H9 (cell line): ENCODE data around the gene PLCL1. TPM values are rescaled to one million over a fixed set of nuclear protein-coding genes. Genes with fewer than 3 reads are reported as not detected.

Experiments
- DNase-seq: peaks from one replicate; pipeline ENCODE4 v3.0.0-alpha.2; 2017
- H2AFZ ChIP-seq: one replicate; pipeline ENCODE4 v1.6.1; 2013; ENCODE audit warnings: mild to moderate bottlenecking, low read length, control low read depth, moderate library complexity
- H2AK5ac ChIP-seq: 2 replicates; pipeline ENCODE4 v1.6.1; 2013; ENCODE audit warnings: low read length, control low read depth, mixed read lengths; ENCODE audit not compliant: insufficient read length
- H2BK120ac ChIP-seq: one replicate; pipeline ENCODE4 v1.6.1; 2013; ENCODE audit warnings: low read depth, mild to moderate bottlenecking, low read length, control low read depth, inconsistent platforms; ENCODE audit not compliant: poor library complexity, severe bottlenecking
- H2BK12ac ChIP-seq: 2 replicates; pipeline ENCODE4 v1.6.1; 2013; ENCODE audit warnings: low read length, control low read depth, mixed read lengths, low read depth; ENCODE audit not compliant: insufficient read length
- H2BK15ac ChIP-seq: 2 replicates; pipeline ENCODE4 v1.6.1; 2013; ENCODE audit warnings: low read depth, low read length, control low read depth
- H2BK20ac ChIP-seq: one replicate; pipeline ENCODE4 v1.6.1; 2013; ENCODE audit warnings: low read depth, mild to moderate bottlenecking, low read length, control low read depth, inconsistent platforms; ENCODE audit not compliant: poor library complexity, severe bottlenecking
- H2BK5ac ChIP-seq: 2 replicates; pipeline ENCODE4 v1.6.1; 2013; ENCODE audit warnings: low read length, control low read depth, mixed read lengths; ENCODE audit not compliant: insufficient read length
- H3K14ac ChIP-seq: 2 replicates; pipeline ENCODE4 v1.6.1; 2013; ENCODE audit warnings: low read length, control low read depth; ENCODE audit not compliant: insufficient read depth
- H3K18ac ChIP-seq: 2 replicates; pipeline ENCODE4 v1.6.1; 2013; ENCODE audit warnings: low read depth, mild to moderate bottlenecking, mixed read lengths, low read length, control low read depth; ENCODE audit not compliant: insufficient read length
- H3K23ac ChIP-seq: 2 replicates; pipeline ENCODE4 v1.6.1; 2013; ENCODE audit warnings: low read length, control low read depth, mixed read lengths, low read depth; ENCODE audit not compliant: insufficient read length
- H3K23me2 ChIP-seq: 2 replicates; pipeline ENCODE4 v1.6.1; 2013; ENCODE audit warnings: low read depth, mild to moderate bottlenecking, mixed read lengths, low read length, control low read depth; ENCODE audit not compliant: insufficient read length, poor library complexity, severe bottlenecking
- H3K27ac ChIP-seq: 2 replicates; pipeline ENCODE4 v1.5.1; 2013; ENCODE audit warnings: low read length, control low read depth, mixed read lengths, low read depth; ENCODE audit not compliant: insufficient read length
- H3K27me3 ChIP-seq: 2 replicates; pipeline ENCODE4 v1.6.1; 2013; ENCODE audit warnings: low read length, control low read depth, inconsistent platforms; ENCODE audit not compliant: insufficient read depth
- H3K4ac ChIP-seq: 2 replicates; pipeline ENCODE4 v1.6.1; 2013; ENCODE audit warnings: low read depth, mild to moderate bottlenecking, control low read depth, inconsistent platforms, low read length, moderate library complexity
- H3K4me1 ChIP-seq: 2 replicates; pipeline ENCODE4 v1.6.1; 2013; ENCODE audit warnings: low read length, control low read depth, inconsistent platforms; ENCODE audit not compliant: insufficient read depth
- H3K4me2 ChIP-seq: 2 replicates; pipeline ENCODE4 v1.6.1; 2013; ENCODE audit warnings: low read length, control low read depth, mixed read lengths; ENCODE audit not compliant: insufficient read length, insufficient read depth
- H3K56ac ChIP-seq: 2 replicates; pipeline ENCODE4 v1.6.1; 2013; ENCODE audit warnings: low read depth, mild to moderate bottlenecking, mixed read lengths, low read length, control low read depth; ENCODE audit not compliant: insufficient read length
- H3K79me1 ChIP-seq: 2 replicates; pipeline ENCODE4 v1.6.1; 2013; ENCODE audit warnings: low read depth, mild to moderate bottlenecking, moderate library complexity, low read length, control low read depth, inconsistent platforms; ENCODE audit not compliant: insufficient read depth, poor library complexity, severe bottlenecking
- H3K79me2 ChIP-seq: 2 replicates; pipeline ENCODE4 v1.6.1; 2013; ENCODE audit warnings: low read length, control low read depth, inconsistent platforms; ENCODE audit not compliant: insufficient read depth
- H3K9ac ChIP-seq: 2 replicates; pipeline ENCODE4 v1.6.1; 2013; ENCODE audit warnings: low read length, control low read depth, mixed read lengths; ENCODE audit not compliant: insufficient read length; ENCODE audit errors: extremely low read depth
- H3K9me3 ChIP-seq: one replicate; pipeline ENCODE4 v1.6.1; 2013; ENCODE audit warnings: low read depth, low read length, inconsistent platforms; ENCODE audit not compliant: control insufficient read depth
- H3T11ph ChIP-seq: one replicate; pipeline ENCODE4 v1.6.1; 2013; ENCODE audit warnings: mild to moderate bottlenecking, low read length, control low read depth, inconsistent platforms
- H4K20me1 ChIP-seq: one replicate; pipeline ENCODE4 v1.6.1; 2013; ENCODE audit not compliant: control insufficient read depth, insufficient read length, insufficient read depth
- H4K5ac ChIP-seq: 2 replicates; pipeline ENCODE4 v1.6.1; 2013; ENCODE audit warnings: low read depth, mild to moderate bottlenecking, mixed read lengths, low read length, control low read depth; ENCODE audit not compliant: insufficient read length
- H4K8ac ChIP-seq: replicated peaks from 2 replicates; pipeline ENCODE4 v1.6.1; 2013; ENCODE audit warnings: low read length, control low read depth, mixed read lengths, low read depth; ENCODE audit not compliant: insufficient read length
- H4K91ac ChIP-seq: 2 replicates; pipeline ENCODE4 v1.6.1; 2013; ENCODE audit warnings: low read depth, mild to moderate bottlenecking, moderate library complexity, mixed read lengths, low read length, control low read depth; ENCODE audit not compliant: insufficient read length
- H3K27ac Mint-ChIP-seq, 3 experiments: 2 replicates in 2 of 3; 3 replicates in 1 of 3; pipeline ENCODE4 v1.8.0; 2020 to 2021; ENCODE audit warnings: mixed read lengths in 3 of 3, mild to moderate bottlenecking in 1 of 3, moderate library complexity in 1 of 3
- H3K27me3 Mint-ChIP-seq: 2 replicates; pipeline ENCODE4 v1.8.0; 2021; ENCODE audit warnings: low read depth, mild to moderate bottlenecking, moderate library complexity, mixed read lengths
- H3K36me3 Mint-ChIP-seq, 3 experiments: 2 replicates in 2 of 3; 3 replicates in 1 of 3; pipeline ENCODE4 v1.8.0; 2020 to 2021; ENCODE audit warnings: low read depth in 3 of 3, mixed read lengths in 3 of 3; ENCODE audit not compliant: insufficient read depth in 1 of 3
- H3K4me1 Mint-ChIP-seq, 2 experiments: 2 replicates each; pipeline ENCODE4 v1.8.0; 2020; ENCODE audit warnings: mixed read lengths in 2 of 2
- H3K4me3 Mint-ChIP-seq, 2 experiments: 2 replicates in 1 of 2; 3 replicates in 1 of 2; pipeline ENCODE4 v1.8.0; 2020 to 2021; ENCODE audit warnings: mild to moderate bottlenecking in 2 of 2, mixed read lengths in 2 of 2, moderate library complexity in 1 of 2
- H3K9me3 Mint-ChIP-seq, 2 experiments: 2 replicates in 1 of 2; 3 replicates in 1 of 2; pipeline ENCODE4 v1.8.0; 2020; ENCODE audit warnings: mild to moderate bottlenecking in 2 of 2, mixed read lengths in 2 of 2, moderate library complexity in 1 of 2
- WGBS: extraction: QIAGEN DNeasy Blood & Tissue Kit; methylation state at CpG from one replicate; pipeline ENCODE4 v1.1.7; 2013; ENCODE audit warnings: missing lambda C conversion rate, low lambda C conversion rate, mixed read lengths; ENCODE audit not compliant: insufficient read length; ENCODE audit errors: extremely low coverage; 5-methylcytosine and 5-hydroxymethylcytosine counted together
- total RNA-seq: library from RNA; stranded (reverse); gene quantifications from 2 replicates; pipeline ENCODE4 v1.2.1, GENCODE V29; 2021
- TF ChIP-seq, protein P1 (sequence below): fragments of 200-600 bp; sonication (generic); conservative IDR thresholded peaks from 3 replicates; pipeline ENCODE4 v1.8.0; 2021; ENCODE audit warnings: antibody characterized with exemption, mild to moderate bottlenecking

The PLCL1 gene
- total RNA-seq, 1 experiment from 2014 or later = 0.04 TPM

DNA sequence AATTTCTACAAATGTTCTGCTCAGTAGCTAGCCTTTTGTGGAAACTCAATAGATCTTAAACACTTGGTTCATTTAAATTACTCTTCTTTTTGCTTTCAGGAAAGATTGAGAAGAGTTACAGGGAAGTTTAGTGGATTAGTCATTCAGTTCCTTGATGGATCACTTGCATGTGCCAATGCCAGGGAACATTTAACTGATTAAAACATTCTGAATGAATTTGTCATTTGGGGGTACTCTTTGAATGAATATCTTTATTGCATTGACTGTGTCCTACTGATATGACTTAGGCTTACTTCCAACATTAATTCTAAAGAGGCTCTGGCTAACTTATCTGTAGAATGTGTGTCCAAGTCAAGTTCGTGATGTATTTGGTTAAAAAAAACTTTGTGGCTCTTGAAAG lies 199.8 kb downstream of the PLCL1 start:
- H4K5ac ChIP-seq = no peak overlapping the region
- no peak overlapping the region for H2BK12ac ChIP-seq
- H3K27me3 Mint-ChIP-seq = peaks cover 2% of the 10 kb centered on the region; the same call in 1 of the 2 replicates
- no peak overlapping the region for H3K4me3 Mint-ChIP-seq
- no CpG with 5 or more reads among the region's 1 CpG for WGBS
- H3K27ac Mint-ChIP-seq = no peak overlapping the region
- no peak overlapping the region for H2AFZ ChIP-seq
- H3K79me2 ChIP-seq = no peaks in the 10 kb centered on the region
- H4K20me1 ChIP-seq = no peaks in the 10 kb centered on the region
- no peak overlapping the region for H2BK5ac ChIP-seq
- no peak overlapping the region for H2AK5ac ChIP-seq
- no peak overlapping the region for H3T11ph ChIP-seq
- H3K9ac ChIP-seq = no peak overlapping the region
- H3K23me2 ChIP-seq = no peaks in the 10 kb centered on the region
- no peaks in the 10 kb centered on the region for H3K9me3 ChIP-seq
- no peaks in the 10 kb centered on the region for H3K4me1 ChIP-seq
- no peak overlapping the region for H3K18ac ChIP-seq
- H2BK15ac ChIP-seq = no peak overlapping the region
- H3K4ac ChIP-seq = no peak overlapping the region
- DNase-seq = no peak
- no peak overlapping the region for H4K91ac ChIP-seq
- no peak overlapping the region for H2BK120ac ChIP-seq
- no peaks in the 10 kb centered on the region for H3K4me1 Mint-ChIP-seq
- H3K27ac ChIP-seq = no peak overlapping the region
- no peaks in the 10 kb centered on the region for H3K79me1 ChIP-seq
- H4K8ac ChIP-seq = no peak overlapping the region
- H3K27me3 ChIP-seq = no peaks in the 10 kb centered on the region
- H3K14ac ChIP-seq = no peak overlapping the region
- TF ChIP-seq, protein P1, sequence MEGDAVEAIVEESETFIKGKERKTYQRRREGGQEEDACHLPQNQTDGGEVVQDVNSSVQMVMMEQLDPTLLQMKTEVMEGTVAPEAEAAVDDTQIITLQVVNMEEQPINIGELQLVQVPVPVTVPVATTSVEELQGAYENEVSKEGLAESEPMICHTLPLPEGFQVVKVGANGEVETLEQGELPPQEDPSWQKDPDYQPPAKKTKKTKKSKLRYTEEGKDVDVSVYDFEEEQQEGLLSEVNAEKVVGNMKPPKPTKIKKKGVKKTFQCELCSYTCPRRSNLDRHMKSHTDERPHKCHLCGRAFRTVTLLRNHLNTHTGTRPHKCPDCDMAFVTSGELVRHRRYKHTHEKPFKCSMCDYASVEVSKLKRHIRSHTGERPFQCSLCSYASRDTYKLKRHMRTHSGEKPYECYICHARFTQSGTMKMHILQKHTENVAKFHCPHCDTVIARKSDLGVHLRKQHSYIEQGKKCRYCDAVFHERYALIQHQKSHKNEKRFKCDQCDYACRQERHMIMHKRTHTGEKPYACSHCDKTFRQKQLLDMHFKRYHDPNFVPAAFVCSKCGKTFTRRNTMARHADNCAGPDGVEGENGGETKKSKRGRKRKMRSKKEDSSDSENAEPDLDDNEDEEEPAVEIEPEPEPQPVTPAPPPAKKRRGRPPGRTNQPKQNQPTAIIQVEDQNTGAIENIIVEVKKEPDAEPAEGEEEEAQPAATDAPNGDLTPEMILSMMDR = no peak
- no peaks in the 10 kb centered on the region for H3K9me3 Mint-ChIP-seq
- H3K56ac ChIP-seq = no peak overlapping the region
- H3K23ac ChIP-seq = no peak overlapping the region
- no peaks in the 10 kb centered on the region for H3K36me3 Mint-ChIP-seq
- H2BK20ac ChIP-seq = no peak overlapping the region
- H3K4me2 ChIP-seq = no peak overlapping the region
